Sciatic nerve (tissue), 2 donors: ENCODE data around the gene RAD23B. TPM values are rescaled to one million over a fixed set of nuclear protein-coding genes. Genes with fewer than 3 reads are reported as not detected.

Experiments used
- ATAC-seq: fragments of 200-7000 bp; cut with Tn5 transposase; one replicate; pipeline ENCODE4 v1.9.1; 2020; ENCODE audit warnings: mild to moderate bottlenecking, moderate library complexity
- DNase-seq: peaks from one replicate; pipeline ENCODE4 v3.0.0-alpha.2; 2020; ENCODE audit warnings: low spot score
- intact Hi-C: fragments of 100-400 bp; cut with DNase I; formaldehyde crosslinking; loops from one replicate; pipeline ENCODE4 v1.14.2; 2022
- total RNA-seq: library from RNA; stranded (reverse); fragmentation: NEBNext Ultra II Directional; extraction: Animal tissue kit (Norgen Biotek cat#: 25700); gene quantifications from one replicate; pipeline ENCODE4 v1.2.1, GENCODE V29; 2021
- donor health status: DM: no; HTN: no; CAD: no.
- donor health status: DM: no; HTN: no; CAD: no.

The RAD23B gene
- total RNA-seq, 1 donor from 2014 or later = 83.4 TPM

DNA sequence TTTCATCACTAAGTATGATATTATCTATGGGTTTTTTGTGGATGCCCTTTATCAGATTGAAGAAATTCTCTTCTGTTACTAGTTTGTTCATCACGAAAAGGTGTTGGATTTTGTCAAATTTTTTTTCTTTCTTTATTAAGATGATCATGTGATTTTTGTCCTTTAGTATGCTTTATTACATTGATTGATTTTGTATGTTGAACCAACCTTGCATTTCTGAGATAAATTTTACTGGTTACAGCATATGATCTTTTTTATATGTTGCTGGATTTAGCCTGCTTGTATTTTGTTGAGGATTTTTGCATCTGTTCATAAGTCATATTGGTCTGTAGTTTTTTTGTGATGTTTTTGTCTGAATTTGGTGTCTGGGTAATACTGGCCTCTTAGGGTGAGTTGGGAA, 42.8 kb downstream of the RAD23B start:
- DNase-seq (no peak), ATAC-seq (no peak)
- intact Hi-C loops = no loop called here

DNA sequence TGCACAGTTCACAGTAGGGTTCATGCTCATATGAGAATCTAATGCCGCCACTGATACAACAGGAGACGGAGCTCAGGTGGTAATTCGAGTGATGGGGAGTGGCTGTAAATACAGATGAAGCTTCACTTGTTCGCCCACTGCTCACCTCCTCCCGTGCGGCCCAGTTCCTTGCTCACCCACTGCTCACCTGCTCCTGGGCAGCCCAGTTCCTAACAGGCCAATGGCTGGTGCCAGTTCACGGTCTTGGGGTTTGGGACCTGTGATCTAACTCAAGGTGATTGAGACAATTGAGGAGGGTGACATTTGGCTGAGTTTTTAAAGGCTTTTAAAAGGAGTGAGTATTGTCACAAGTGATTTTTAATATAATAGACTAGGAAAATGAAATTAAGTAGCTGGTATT, 45.4 kb downstream of the RAD23B start:
- no peak for ATAC-seq
- intact Hi-C loops = no loop called here
- DNase-seq = no peak

DNA sequence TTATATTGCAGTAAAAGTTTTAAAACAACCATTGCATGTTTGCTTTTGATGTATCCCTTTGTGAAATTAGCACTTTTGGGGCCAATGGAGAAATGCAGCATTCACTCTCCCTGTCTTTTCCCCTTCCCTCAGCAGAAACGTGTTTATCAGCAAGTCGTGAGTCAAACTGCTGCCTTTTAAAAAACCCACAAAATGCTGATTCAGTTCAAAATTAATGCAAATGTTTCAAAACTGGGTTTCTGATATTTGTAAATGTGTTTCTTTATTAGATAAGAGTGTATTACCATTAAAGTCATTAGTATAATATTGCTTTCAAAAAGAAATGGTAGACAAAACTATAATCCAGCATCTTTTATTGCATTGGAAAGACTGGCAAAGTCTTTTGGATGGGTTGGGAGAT, 47.3 kb downstream of the RAD23B start:
- intact Hi-C loops = no loop called here
- ATAC-seq = no peak
- no peak for DNase-seq

DNA sequence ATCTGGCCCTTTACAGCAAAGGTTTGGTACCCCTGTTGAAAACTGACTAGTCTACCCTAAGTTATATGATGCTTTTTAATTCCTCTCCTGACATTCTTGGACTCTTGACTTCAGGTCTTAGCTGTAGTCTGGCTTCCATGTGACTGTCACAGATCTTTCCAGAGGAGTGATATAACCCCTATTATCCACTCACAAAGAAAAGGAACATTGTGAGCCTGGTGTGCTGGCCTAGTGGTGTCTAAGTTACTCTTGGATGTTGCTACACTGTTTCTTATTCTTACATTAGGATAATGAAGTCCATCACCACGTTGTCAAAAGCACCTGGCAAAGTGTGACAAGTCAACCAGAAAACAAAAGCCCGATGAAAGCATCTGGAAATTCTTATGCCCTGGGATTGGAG, 49.8 kb downstream of the RAD23B start:
- ATAC-seq (no peak), DNase-seq (no peak)
- intact Hi-C loops = no loop called here

DNA sequence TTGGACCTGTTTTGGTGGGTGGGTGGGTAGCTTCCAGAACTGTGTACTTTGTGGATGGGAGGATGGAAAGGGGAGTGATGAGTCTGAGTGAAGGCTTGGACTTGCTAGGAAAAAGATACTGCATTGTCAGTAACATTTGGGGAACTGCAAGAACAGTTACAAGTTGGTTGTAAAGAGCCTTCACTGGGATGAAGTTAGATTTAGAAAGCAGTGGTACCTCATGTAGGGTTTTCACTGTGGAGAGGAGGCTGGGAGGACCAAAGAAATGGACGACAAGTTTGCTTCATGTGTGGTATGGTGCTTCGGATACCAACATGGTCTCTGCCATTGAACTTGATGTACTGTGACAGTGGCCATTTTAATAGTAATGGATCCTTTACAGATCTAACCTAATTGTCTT, 50.3 kb downstream of the RAD23B start:
- ATAC-seq = no peak
- intact Hi-C loops = no loop called here
- no peak for DNase-seq

DNA sequence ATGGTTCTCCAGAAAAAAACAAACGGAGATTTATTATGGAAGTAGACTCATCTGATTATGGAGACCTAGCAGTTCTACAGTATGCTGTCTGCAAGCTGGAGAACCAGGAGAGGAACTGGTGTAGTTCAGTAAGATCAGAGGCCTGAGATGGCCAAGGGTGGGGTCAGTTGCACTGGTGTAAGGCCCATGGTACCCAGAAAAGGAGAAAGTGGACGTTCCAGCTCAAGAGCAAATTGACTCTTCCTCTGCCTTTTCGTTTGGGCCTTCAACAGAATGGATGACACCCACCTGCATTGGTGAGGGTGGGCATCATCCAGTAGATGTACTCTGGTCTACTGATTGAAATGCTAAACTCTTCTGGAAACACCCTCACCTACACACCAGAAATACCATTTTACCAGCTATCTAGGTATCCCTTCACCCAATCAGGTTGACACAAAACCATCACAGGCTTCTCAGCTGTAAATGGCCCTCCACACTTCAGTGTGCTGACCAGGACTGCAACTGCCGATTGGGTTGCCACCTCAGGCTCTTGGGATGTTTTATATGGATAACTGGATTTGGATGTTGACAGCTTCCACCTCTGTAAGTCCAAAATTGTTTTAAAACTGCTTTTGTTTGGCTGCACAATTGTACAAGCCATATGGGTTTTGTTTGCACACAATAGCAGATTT, 51.2 kb downstream of the RAD23B start:
- DNase-seq = no peak
- no peak for ATAC-seq
- intact Hi-C loops = no loop called here

DNA sequence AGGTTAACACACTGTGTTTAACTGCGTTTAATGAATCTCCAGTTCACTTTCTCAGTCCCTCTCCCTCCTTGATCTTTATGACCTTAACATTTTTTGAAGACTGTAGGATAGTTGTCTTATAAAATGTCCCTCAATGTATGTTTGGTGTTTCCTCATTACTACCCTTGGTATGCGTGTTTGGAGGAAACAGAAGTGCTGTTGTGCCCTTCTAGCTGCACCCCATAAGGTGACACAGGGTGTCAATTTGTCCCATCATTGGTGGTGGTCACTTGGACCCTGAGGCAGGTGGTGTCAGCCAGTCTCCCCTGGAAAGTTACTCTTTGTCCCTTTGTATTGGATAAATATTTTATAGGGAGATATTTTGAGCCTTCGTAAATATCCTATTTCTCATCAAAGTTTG, 52.3 kb downstream of the RAD23B start:
- ATAC-seq (no peak), DNase-seq (no peak)
- intact Hi-C loops = no loop called here

DNA sequence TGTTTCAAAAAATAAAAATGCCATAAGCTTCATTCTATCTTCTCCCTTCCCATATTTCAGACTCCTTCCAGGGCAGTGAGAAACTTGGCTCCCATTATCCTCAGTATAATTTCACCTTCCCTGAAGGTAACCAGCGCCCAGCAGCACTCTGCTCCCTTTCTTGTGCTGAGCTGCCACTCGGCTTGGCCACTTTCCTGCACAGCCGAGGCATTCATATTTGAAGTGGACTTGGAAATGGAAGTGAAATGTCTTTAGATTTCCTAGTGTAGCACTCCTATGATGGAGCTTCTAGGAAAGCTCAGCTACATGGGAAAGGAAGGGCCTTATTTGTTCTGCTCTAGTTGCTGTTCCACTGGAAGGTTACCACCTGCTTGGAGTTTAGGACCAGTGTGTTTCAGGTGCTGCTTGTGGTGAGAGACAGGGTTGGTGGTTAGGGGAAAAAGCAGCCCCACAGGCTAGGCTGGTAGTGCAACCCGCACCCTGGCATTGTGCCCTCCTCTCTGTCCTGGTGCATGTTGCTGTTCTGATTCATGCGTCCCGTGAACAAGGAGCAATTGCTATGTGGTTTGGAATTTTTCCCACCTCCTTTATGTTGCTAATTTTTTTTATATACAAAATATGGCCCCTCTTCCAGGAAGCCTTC, 53.8 kb downstream of the RAD23B start:
- ATAC-seq (no peak), DNase-seq (no peak)
- intact Hi-C loops = no loop called here

DNA sequence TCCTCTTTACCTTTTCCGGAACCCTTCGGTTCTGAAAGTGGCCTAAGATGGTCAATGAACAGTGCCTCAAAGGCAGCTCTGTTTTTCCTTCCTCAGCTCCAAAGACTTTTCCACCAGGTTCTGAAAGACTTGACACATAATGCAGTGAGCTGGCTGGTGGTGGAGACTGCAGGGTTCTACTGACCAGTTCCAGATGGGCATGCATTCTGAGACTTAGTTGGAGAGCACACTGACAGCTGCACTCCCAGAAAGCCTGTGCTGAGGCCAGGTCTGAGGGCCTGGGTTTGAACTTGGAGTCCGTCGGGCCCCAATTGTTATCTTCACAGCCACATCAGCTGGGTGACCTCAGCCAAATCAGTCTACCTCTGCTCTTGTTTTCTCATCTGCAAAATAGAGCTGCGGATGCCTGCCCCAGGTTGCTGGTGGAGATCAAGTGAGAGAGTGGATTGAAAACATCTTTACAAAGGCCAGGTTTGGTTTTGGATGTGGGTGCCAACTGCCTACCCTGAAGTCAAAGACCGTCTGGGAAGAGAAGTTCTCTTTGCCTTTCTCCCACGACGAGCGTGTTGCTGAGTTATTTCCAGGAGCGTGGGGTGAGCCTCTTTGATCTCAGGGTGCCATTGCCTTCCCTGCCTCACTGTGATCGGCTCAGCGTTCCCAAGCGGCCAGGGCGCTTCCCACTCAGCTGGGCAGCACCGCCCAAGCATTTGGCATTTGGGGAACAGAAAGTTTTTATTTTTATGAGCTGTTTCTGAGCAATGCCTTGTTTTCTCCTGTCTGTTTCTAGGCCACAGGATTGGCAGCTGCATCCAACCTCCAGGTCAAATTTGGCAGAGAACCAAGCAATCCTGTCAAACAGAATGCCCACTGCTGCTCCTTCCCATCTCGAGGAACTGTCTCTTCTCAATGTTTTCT, 54.9 kb downstream of the RAD23B start:
- ATAC-seq (peak; percentile 51), DNase-seq (no peak)
- intact Hi-C loops = no loop called here

DNA sequence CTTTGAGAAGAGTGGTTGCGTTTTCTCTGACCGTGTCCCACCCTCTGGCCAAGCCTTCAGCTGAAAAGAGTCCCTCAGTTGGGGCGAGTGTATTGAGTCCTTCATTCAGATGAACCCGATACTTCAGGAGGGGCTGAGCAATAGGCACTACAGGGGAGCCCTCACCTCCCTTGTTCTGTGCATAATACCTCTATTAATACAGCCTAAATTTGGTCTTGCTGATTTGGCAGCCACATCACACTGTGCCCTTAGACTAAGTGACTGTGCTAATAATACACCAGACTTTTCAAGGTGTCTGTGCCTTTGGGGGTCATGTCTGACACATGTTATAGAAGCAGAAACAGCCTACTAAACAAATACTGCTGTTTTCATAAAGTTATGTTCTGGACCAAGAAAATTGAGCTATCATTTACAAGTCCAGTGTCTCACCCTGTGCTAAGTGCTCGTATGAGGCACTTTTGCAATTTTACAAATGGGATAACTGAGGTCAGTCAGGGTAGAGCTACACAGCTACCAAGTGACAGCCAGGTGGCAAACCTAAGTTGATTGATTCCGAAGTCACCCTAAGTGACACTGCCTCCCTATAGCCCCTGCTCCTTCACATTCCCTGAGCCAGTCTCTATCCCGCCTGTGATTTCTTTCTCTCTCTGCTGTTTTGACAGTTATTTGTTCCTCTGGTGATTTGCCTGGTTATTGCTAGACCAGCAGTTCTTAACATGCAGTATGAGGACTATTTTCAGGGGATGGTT, 56.0 kb downstream of the RAD23B start:
- no peak for ATAC-seq
- intact Hi-C loops = no loop called here
- DNase-seq = no peak

DNA sequence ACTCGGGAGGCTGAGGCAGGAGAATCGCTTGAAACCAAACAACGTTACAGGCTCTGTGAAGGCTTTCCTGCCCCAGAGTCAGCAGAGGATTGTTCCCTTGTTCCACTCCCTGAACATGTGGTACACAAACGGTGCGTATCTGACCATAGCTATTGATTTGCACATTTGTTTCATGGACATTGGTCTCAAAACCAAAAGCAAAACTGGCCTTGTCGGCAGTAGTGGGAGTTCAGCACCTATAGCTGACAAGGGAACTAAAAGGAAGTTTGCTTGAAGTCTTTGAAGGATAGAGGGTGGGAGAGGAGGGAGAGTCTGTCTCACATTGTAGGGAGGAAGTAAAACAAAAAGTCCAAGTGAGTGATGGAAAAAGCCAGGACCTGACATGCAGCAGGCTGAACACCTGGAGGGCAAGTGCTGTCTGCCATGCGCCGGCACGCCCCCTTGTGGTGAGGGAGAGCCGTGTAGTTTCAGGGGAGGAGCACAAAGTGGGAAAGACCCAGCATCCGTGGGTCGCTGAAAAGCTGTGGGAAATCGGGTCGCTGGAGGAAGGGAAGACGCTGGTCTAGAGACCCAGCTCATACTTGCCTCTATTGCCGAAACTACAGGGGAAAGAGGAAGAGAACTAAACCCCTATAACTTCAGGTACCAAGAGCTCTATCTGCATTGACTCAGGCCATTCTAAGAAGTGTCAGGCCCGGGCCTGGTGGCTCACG, 58.0 kb downstream of the RAD23B start:
- ATAC-seq = peak; percentile 64
- intact Hi-C loops = no loop called here
- peak; percentile 84 for DNase-seq

DNA sequence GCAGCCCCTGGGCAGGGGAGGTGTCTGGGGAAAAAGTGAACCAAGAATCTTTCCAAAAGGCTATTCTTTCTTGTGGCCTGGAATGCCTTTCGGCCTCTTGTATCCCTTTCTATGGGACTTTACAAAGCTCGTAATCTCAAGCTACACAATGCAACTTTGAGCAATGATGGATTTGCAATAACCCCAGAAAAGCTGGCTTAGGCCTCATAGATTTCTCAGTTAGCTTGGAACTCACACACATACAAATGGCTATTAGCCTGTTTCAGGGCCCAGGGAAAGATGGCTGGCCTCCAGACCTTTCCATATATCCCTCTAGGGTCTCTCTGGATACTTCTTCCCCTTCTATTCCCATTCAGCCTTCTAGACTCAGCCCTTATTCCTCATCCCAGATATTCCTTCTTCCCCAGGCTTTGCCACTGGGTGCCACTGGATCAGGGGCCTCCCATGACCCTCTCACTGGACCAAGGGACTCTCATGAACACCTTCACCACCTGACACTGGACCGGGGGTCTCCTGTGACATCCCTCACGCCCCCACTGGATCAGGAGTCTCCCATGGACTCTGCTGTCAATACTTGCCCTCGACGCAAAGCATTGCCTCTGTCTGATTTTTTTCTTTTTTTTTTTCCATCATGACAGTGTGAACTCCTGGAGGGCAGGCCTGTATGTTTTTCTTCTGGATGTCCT, 59.5 kb downstream of the RAD23B start:
- ATAC-seq (no peak), DNase-seq (no peak)
- intact Hi-C loops = no loop called here

DNA sequence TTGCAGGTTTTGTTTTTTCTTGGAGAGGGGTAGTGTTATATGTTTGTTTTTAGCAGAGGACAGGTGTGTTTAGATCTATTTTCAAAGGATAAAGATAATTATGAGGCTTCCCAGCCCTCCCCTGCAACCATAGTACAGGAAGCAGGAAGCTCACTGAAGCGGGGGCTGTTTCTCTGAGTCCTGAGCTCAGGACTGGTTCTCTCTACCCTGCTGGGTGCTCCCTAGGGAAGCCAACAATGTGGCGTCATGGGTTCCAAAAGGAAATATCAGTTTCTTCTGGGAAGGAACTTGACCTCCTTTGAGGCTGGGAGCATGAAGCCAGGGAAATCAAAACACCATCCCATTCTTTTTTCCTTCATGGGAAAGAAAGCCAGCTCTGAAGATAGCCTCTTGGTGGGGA, 62.2 kb downstream of the RAD23B start:
- ATAC-seq = peak; percentile 61
- intact Hi-C loops = no loop called here
- DNase-seq = no peak

DNA sequence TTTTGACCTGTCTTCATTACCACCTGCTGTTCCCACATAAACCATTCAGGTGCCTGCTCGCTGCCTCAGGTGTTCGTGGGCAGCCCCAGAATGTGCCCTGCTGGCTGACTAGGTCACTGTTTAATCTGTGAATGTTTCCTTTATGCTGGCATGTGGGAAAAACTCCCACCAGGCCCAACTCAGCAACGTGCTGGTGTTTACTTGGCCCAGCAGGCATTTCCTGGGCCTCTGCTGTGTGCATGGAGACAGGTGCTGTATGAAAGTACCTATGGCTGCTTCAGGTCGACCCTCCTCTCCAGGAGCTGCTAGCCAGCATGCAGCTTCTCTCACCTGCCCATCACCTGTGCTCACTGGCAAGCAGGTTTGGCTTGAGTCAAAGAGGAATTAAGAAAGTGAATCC, 65.8 kb downstream of the RAD23B start:
- intact Hi-C loops = no loop called here
- ATAC-seq (no peak), DNase-seq (no peak)

DNA sequence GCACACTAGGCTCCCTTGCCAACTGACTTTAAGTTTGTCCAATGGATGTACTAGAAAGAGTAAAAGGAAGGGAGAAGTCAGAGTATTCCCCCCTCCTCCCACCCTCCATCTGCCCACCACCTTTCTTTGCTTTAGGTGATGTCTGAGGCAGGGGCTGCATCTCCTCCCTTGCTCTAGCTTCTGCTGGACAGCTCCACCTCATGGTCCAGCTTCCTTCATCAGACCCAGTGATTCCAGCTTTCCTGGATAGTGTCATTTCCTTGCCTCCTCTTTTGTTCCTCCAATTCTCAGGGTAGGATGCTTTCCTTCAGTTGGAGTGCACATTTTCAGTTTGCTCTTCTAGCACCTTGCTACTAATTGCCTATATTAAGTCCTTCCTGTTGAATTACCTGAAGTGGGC, 67.4 kb downstream of the RAD23B start:
- DNase-seq (no peak), ATAC-seq (no peak)
- intact Hi-C loops = no loop called here

DNA sequence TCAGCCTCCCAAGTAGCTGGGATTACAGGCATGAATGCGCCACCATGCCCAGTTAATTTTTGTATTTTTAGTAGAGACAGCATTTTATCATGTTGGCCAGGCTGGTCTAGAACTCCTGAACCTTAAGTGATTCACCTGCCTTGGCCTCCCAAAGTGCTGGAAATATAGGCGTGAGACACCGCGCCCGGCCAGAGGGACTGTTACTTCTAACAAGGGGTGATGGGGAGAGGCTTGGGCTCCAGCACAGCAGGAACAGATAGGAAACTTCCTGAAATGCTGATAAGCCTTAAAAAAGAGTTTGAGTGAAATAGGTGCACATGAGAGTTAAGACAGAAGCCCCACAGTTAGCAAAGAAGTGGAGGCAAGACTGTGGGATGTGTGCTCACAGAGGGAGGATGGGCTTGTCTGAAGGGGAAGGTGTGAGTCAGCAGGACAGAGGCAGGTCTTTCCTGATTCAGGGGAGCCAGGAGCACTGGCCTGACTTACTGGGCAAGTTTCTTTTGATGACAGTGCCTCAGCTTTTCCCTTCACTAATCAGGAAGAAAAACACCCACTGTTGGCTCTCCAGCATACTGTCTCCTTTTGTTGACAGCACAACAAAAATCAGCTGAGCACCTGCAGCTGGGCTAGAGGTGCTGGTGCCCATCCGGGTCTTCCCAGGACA, 68.4 kb downstream of the RAD23B start:
- no peak for ATAC-seq
- intact Hi-C loops = no loop called here
- DNase-seq = no peak

DNA sequence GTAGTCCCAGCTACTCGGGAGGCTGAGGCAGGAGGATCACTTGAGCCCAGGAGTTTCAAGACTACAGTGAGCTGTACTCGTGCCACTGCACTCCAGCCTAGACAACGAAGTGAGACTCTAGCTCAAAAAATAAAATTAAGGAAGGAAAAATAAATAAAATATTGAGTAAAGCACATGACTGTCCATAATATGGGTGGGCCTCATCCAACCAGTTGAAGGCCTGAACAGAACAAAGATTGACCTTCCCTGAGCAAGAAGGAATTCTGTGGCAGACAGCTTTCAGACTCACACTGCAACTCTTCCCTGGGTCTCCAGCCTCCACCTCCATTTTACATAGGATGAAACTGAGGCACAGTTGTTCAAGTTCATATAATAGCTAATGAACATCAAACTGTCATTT, 72.3 kb downstream of the RAD23B start:
- DNase-seq (no peak), ATAC-seq (no peak)
- intact Hi-C loops = no loop called here

DNA sequence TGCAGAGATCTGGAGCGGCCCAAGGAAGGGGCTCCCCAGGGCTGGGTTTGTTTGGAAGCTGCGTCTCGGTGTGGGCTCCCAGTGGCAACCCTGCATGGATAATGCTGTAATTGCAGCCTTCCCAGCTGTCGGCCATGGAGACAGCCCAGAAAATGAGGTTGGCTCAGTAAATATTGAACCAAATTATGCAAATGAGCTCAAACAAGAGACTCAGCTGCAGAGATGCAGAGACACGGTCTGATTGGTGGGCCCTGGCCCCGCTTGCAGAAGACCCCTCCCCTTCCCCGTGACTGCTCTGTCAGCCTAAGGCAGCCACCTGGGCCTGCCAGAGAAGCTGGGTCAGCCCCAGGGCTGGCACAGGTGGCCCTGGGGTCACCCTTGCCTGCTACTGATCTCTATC, 75.9 kb downstream of the RAD23B start:
- intact Hi-C loops = no loop called here

More for the DNA sequence above, 75.9 kb downstream of the RAD23B start:
- DNase-seq = no peak
- peak; percentile 13 for ATAC-seq
